Measurements from ENCODE around the gene SPPL2C. TPM values are rescaled to one million over a fixed set of nuclear protein-coding genes. Genes with fewer than 3 reads are reported as not detected.
"Not testable (repeated sequence)": the region's sequence is repeated elsewhere in the genome, so short reads cannot be mapped to it uniquely, and the experiment has no call there.

SPPL2C gene
- total RNA-seq, 1 experiment from 2014 or later = not detected

GRCh38 chr17:45851022-45851421, 6.3 kb downstream of the SPPL2C start:
- H3K36me3 ChIP-seq (replicated peaks; ENCODE audit: control insufficient read depth, insufficient read depth, low read length) = no peaks in the 10 kb centered on the region
- H3K27me3 ChIP-seq (ENCODE audit: control insufficient read depth, insufficient read depth, low read length) = no peaks in the 10 kb centered on the region
- no peak for DNase-seq
- no peak overlapping the region for H3K4me3 ChIP-seq (ENCODE audit: insufficient read depth, low read depth, low read length)

DNA sequence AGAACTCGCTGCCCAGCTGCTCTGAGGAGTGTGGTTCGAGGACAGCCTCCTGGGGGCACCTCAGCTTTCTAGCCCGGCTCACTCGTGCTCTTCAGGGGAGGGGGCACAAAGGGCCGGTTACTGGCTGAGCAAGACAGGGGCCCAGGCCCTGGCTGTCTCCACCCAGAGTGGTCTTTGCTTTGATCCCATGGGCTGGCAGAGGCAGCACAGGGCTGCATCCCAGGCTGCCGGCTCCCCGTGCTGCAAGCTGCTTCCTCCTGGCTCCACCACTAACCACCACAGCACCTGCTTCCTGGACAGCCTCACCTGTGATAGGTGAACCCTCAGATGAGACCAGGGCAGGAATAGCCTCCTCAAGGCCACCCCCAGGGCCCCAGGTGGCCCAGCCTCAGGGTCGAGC, 6.8 kb downstream of the SPPL2C start:
- peak; percentile 26 for DNase-seq
- Histone ChIP-seq H3K36me3 (replicated peaks; ENCODE audit: control insufficient read depth, insufficient read depth, low read length) (no peaks in the 10 kb centered on the region), H3K27me3 (ENCODE audit: control insufficient read depth, insufficient read depth, low read length) (no peaks in the 10 kb centered on the region), H3K4me3 (ENCODE audit: insufficient read depth, low read depth, low read length) (no peak overlapping the region)

GRCh38 chr17:45851873-45852272, 7.2 kb downstream of the SPPL2C start:
- no peak for DNase-seq
- H3K27me3 ChIP-seq (ENCODE audit: control insufficient read depth, insufficient read depth, low read length) = no peaks in the 10 kb centered on the region
- H3K36me3 ChIP-seq (replicated peaks; ENCODE audit: control insufficient read depth, insufficient read depth, low read length) = no peaks in the 10 kb centered on the region
- no peak overlapping the region for H3K4me3 ChIP-seq (ENCODE audit: insufficient read depth, low read depth, low read length)

GRCh38 chr17:45852535-45853297, 8.0 kb downstream of the SPPL2C start:
- no peaks in the 10 kb centered on the region for H3K27me3 ChIP-seq (ENCODE audit: control insufficient read depth, insufficient read depth, low read length)
- no peak overlapping the region for H3K4me3 ChIP-seq (ENCODE audit: insufficient read depth, low read depth, low read length)
- no peaks in the 10 kb centered on the region for H3K36me3 ChIP-seq (replicated peaks; ENCODE audit: control insufficient read depth, insufficient read depth, low read length)
- DNase-seq = peak; percentile 86

GRCh38 chr17:45854209-45854608, 9.5 kb downstream of the SPPL2C start:
- H3K4me3 ChIP-seq (ENCODE audit: insufficient read depth, low read depth, low read length) = no peak overlapping the region
- no peak for DNase-seq
- H3K27me3 ChIP-seq (ENCODE audit: control insufficient read depth, insufficient read depth, low read length) = no peaks in the 10 kb centered on the region
- H3K36me3 ChIP-seq (replicated peaks; ENCODE audit: control insufficient read depth, insufficient read depth, low read length) = no peaks in the 10 kb centered on the region

- Histone ChIP-seq H3K4me3 (ENCODE audit: insufficient read depth, low read depth, low read length) (no peak overlapping the region), H3K27me3 (ENCODE audit: control insufficient read depth, insufficient read depth, low read length) (no peaks in the 10 kb centered on the region)
- DNase-seq = no peak
Observed at GRCh38 chr17:45855691-45856336, 11.1 kb downstream of the SPPL2C start.

GRCh38 chr17:45857977-45858708, 13.5 kb downstream of the SPPL2C start:
- Histone ChIP-seq H3K4me3 (ENCODE audit: insufficient read depth, low read depth, low read length) (no peak overlapping the region), H3K36me3 (replicated peaks; ENCODE audit: control insufficient read depth, insufficient read depth, low read length) (no peaks in the 10 kb centered on the region), H3K27me3 (ENCODE audit: control insufficient read depth, insufficient read depth, low read length) (no peaks in the 10 kb centered on the region)
- peak; percentile 71 for DNase-seq

More at GRCh38 chr17:45855691-45856336, 11.1 kb downstream of the SPPL2C start:
- H3K36me3 ChIP-seq (replicated peaks; ENCODE audit: control insufficient read depth, insufficient read depth, low read length) = no peaks in the 10 kb centered on the region

GRCh38 chr17:45861165-45861564, 16.5 kb downstream of the SPPL2C start:
- H3K27me3 ChIP-seq (ENCODE audit: control insufficient read depth, insufficient read depth, low read length) = no peaks in the 10 kb centered on the region
- no peaks in the 10 kb centered on the region for H3K36me3 ChIP-seq (replicated peaks; ENCODE audit: control insufficient read depth, insufficient read depth, low read length)
- DNase-seq = no peak
- H3K4me3 ChIP-seq (ENCODE audit: insufficient read depth, low read depth, low read length) = no peak overlapping the region

- H3K36me3 ChIP-seq (replicated peaks; ENCODE audit: control insufficient read depth, insufficient read depth, low read length); H3K27me3 ChIP-seq (ENCODE audit: control insufficient read depth, insufficient read depth, low read length); H3K4me3 ChIP-seq (ENCODE audit: insufficient read depth, low read depth, low read length); DNase-seq: not testable (repeated sequence)
Observed at GRCh38 chr17:45862127-45862526, 17.4 kb downstream of the SPPL2C start.

DNA sequence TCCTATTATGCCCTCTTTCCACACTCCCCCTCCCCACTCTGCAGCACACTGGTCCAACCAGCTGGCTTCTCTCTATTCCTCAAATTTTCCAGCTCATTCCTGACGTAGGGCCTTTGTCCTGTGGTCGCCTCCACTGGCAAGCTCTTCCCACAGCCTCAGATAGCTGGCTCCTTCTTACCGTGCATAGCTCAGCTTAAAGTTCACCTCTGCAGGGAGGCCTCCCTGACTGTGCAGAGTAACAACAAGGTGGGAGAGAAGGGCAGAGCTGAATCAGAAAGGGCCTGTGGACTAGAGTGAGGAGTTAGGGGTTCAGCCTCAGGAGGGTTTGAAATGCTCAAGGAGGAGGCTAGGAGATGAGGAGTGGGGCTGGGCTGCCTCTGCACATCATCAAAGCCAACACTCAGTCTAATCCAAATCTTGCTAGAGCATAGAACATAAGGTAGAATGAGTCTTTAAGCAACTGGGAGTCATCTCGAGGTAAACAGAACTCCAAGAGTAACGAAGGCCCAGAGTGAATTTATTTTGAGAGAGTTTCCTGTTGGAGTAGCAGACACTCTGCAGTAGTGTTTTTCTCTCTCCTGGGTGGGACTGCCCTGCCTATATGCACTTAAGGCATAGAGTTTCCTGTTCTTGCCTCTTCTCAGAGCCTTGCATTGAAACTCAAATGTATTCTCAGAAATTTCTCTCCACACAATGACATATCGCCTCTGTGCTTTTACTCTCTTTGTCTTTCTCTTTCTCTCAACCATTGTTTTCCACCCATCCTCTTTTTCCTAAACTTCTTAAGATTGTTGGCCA, 19.4 kb downstream of the SPPL2C start:
- Histone ChIP-seq H3K36me3 (replicated peaks; ENCODE audit: control insufficient read depth, insufficient read depth, low read length) (no peaks in the 10 kb centered on the region), H3K27me3 (ENCODE audit: control insufficient read depth, insufficient read depth, low read length) (no peaks in the 10 kb centered on the region), H3K4me3 (ENCODE audit: insufficient read depth, low read depth, low read length) (no peak overlapping the region)
- peak; percentile 22 for DNase-seq

GRCh38 chr17:45867171-45867570, 22.5 kb downstream of the SPPL2C start:
- H3K4me3 ChIP-seq (ENCODE audit: insufficient read depth, low read depth, low read length) = no peak overlapping the region
- no peaks in the 10 kb centered on the region for H3K36me3 ChIP-seq (replicated peaks; ENCODE audit: control insufficient read depth, insufficient read depth, low read length)
- no peak for DNase-seq
- no peaks in the 10 kb centered on the region for H3K27me3 ChIP-seq (ENCODE audit: control insufficient read depth, insufficient read depth, low read length)

DNA sequence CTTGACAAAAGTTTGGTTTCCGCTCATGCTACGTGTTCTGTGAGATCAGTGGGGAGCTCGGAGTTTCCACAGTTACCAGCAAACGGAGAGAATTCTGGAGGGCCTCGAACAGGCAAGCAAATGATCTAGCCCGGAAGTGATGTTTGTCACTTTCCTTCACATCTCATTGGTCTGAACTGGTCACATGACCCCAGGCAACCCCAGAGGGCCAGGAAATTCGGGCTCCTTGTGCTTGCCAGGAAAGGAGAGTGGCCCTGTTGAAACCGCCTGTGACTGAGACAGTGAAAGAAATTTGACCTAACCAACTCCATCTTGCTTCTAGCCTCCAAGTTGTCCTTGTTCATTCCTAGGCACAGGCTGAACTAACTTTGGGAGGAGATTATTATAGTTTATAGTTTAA, 23.0 kb downstream of the SPPL2C start:
- H3K27me3 ChIP-seq (ENCODE audit: control insufficient read depth, insufficient read depth, low read length) = no peaks in the 10 kb centered on the region
- no peak overlapping the region for H3K4me3 ChIP-seq (ENCODE audit: insufficient read depth, low read depth, low read length)
- DNase-seq = peak; percentile 69

GRCh38 chr17:45868276-45868675, 23.6 kb downstream of the SPPL2C start:
- H3K27me3 ChIP-seq (ENCODE audit: control insufficient read depth, insufficient read depth, low read length) = no peaks in the 10 kb centered on the region
- DNase-seq = no peak
- H3K4me3 ChIP-seq (ENCODE audit: insufficient read depth, low read depth, low read length) = no peak overlapping the region
- no peaks in the 10 kb centered on the region for H3K36me3 ChIP-seq (replicated peaks; ENCODE audit: control insufficient read depth, insufficient read depth, low read length)

More for the DNA sequence above, 23.0 kb downstream of the SPPL2C start:
- no peaks in the 10 kb centered on the region for H3K36me3 ChIP-seq (replicated peaks; ENCODE audit: control insufficient read depth, insufficient read depth, low read length)

- no peak overlapping the region for H3K4me3 ChIP-seq (ENCODE audit: insufficient read depth, low read depth, low read length)
- H3K27me3 ChIP-seq (ENCODE audit: control insufficient read depth, insufficient read depth, low read length) = no peaks in the 10 kb centered on the region
- H3K36me3 ChIP-seq (replicated peaks; ENCODE audit: control insufficient read depth, insufficient read depth, low read length) = no peaks in the 10 kb centered on the region
- DNase-seq = peak; percentile 31
Observed at GRCh38 chr17:45869676-45870341, 25.1 kb downstream of the SPPL2C start.

Data from H7 (cell line).